GM15510 (cell line): ENCODE measurements around the gene P2RX4.
A peak's percentile ranks its signal among the peaks of the same experiment; 100 is the strongest.

Source experiments
- POLR2A ChIP-seq: IDR thresholded peaks from 3 replicates; pipeline ENCODE4 v1.6.1; 2011; ENCODE audit warnings: borderline replicate concordance; ENCODE audit not compliant: insufficient read length; ENCODE audit errors: extremely low read depth

P2RX4 gene

GRCh38 chr12:121214166-121214777 is 4.3 kb downstream of the P2RX4 start:
- no peak for TF ChIP-seq POLR2A

- TF ChIP-seq POLR2A: no peak
These were observed 5.2 kb downstream of the P2RX4 start for GRCh38 chr12:121214855-121215745.

GRCh38 chr12:121216102-121216501 is 6.2 kb downstream of the P2RX4 start:
- TF ChIP-seq POLR2A: no peak

- no peak for TF ChIP-seq POLR2A
These were observed 7.1 kb downstream of the P2RX4 start for GRCh38 chr12:121217063-121217462.

- no peak for TF ChIP-seq POLR2A
These were observed 7.8 kb downstream of the P2RX4 start for GRCh38 chr12:121217761-121218160.

GRCh38 chr12:121218588-121219352 is 8.8 kb downstream of the P2RX4 start:
- no peak for TF ChIP-seq POLR2A

- no peak for TF ChIP-seq POLR2A
These were observed 9.5 kb downstream of the P2RX4 start for GRCh38 chr12:121219353-121219986.

GRCh38 chr12:121222847-121223246 is 12.9 kb downstream of the P2RX4 start:
- no peak for TF ChIP-seq POLR2A

GRCh38 chr12:121223292-121224285 is 13.7 kb downstream of the P2RX4 start:
- TF ChIP-seq POLR2A: no peak

- no peak for TF ChIP-seq POLR2A
These were observed 14.7 kb downstream of the P2RX4 start for GRCh38 chr12:121224591-121224990.

- TF ChIP-seq POLR2A: no peak
These were observed 16.5 kb downstream of the P2RX4 start for GRCh38 chr12:121226399-121226798.

- peak; percentile 36 for TF ChIP-seq POLR2A
These were observed 17.4 kb downstream of the P2RX4 start for GRCh38 chr12:121227294-121227693.

- no peak for TF ChIP-seq POLR2A
These were observed 19.2 kb downstream of the P2RX4 start for GRCh38 chr12:121228919-121229665.

GRCh38 chr12:121230538-121230907 is 20.6 kb downstream of the P2RX4 start:
- no peak for TF ChIP-seq POLR2A

- TF ChIP-seq POLR2A: no peak
These were observed 22.2 kb downstream of the P2RX4 start for GRCh38 chr12:121232163-121232562.
